Measurements from ENCODE around the gene NR1H4.

- no peak for TF ChIP-seq POLR2A (IDR thresholded peaks at IDR 0.05)
- no peak for TF ChIP-seq CTCF (IDR thresholded peaks at IDR 0.05)
- no peak for TF ChIP-seq POLR2AphosphoS5 (IDR thresholded peaks at IDR 0.05)
Observed at GRCh38 chr12:100567945-100568344, 94.3 kb downstream of the NR1H4 start.
